ACC112 (cell line): ENCODE data around the gene RASGRP1.

ENCODE experiments used
- H2AFZ ChIP-seq: fragments of 200-600 bp; sonication (generic); one replicate; pipeline ENCODE4 v1.6.0; 2017; ENCODE audit warnings: antibody characterized with exemption, low read length; ENCODE audit not compliant: unreplicated experiment
- H3K27ac ChIP-seq: fragments of 200-600 bp; sonication (generic); 2 replicates; pipeline ENCODE4 v1.5.1; 2014; ENCODE audit warnings: low read depth, mild to moderate bottlenecking, antibody characterized with exemption, low read length, moderate library complexity
- H3K27me3 ChIP-seq: fragments of 200-600 bp; sonication (generic); 2 replicates; pipeline ENCODE4 v1.6.1; 2014; ENCODE audit warnings: mild to moderate bottlenecking, antibody characterized with exemption, low read length, moderate library complexity, mixed read lengths; ENCODE audit not compliant: insufficient read depth
- H3K36me3 ChIP-seq: fragments of 200-600 bp; sonication (generic); 2 replicates; pipeline ENCODE4 v1.6.1; 2016; ENCODE audit warnings: mild to moderate bottlenecking, antibody characterized with exemption, low read length, moderate library complexity, mixed read lengths; ENCODE audit not compliant: insufficient read depth
- H3K4me1 ChIP-seq: fragments of 200-600 bp; sonication (generic); one replicate; pipeline ENCODE4 v1.6.1; 2016; ENCODE audit warnings: low read length, mixed read lengths; ENCODE audit not compliant: insufficient read depth, unreplicated experiment, control insufficient read depth
- H3K4me3 ChIP-seq: fragments of 200-600 bp; sonication (generic); 2 replicates; pipeline ENCODE4 v1.5.1; 2014; ENCODE audit warnings: mild to moderate bottlenecking, low read depth, low read length
- H3K79me2 ChIP-seq: fragments of 200-600 bp; sonication (generic); one replicate; pipeline ENCODE4 v1.6.0; 2016; ENCODE audit warnings: low read length; ENCODE audit not compliant: control insufficient read depth, unreplicated experiment, insufficient read depth

Gene RASGRP1

DNA sequence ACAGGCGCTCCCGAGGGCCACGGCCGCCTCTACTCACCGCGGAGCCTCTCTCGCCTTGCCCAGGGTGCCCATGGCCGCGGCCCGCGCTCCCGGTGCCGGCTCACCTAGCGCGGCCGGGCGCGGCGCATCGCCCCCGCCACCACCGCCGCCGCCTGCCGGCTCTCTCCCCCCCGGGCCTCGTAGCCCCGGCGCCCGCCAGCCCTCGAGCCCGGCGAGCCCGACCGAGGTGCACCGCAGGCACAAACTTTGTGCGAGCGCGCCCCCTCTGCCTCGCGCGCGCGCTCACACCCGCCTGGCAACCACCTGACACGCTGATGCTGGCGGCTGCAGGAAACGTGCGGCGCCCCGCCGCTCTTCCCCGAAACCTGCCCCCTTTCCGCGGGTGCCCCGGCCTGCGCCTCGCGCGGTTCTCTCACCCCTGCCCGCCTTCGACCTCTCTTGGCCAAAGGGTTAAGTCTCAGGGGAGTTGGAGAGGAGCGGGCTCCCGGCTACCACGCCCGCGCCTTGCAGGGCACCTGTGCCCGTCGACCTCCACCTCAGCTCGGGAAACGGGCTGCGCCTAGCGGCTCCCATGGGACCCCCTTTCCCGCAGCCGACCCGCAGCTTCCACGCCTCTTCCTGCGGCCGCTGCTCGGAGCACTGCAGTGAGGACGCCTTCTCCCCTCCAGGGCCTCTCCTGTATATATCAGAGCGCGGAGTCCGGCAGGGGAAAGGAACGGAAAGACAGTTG, at the start of gene RASGRP1:
RASGRP1 (minus strand) TSS at position 258 of the 730 bp plus-strand sequence; CDS start at position 72, 186 bp downstream.
- Histone ChIP-seq H3K4me1 (no peaks in the 10 kb centered on the region), H3K4me3 (peak within 1 kb of the TSS; percentile 76), H3K36me3 (no peaks in the 10 kb centered on the region), H3K27ac (no peak within 1 kb of the TSS), H3K27me3 (peaks cover 64% of the 10 kb centered on the region), H3K79me2 (no peaks in the 10 kb centered on the region), H2AFZ (peak within 1 kb of the TSS; percentile 38)

DNA sequence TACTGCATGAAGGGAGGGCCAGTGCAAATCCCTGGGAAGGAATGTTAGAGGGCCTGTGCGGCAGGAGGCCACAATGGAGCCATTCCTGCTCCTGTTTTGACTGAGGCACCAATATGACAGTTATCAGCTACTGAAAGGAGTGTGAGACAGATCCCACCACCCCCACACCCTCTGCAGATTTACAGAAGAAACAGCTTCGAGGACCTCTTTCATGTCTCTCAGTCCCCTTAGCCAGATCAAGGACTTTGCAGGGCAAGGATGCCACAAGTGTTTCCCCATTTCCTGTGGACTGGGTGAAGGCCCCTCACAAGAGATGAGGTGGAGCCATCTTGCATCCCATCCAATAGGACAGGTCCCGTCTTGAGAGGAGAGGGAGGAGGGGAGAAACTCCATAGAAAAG, 48.5 kb upstream of the RASGRP1 start:
- no peak overlapping the region for H3K27ac ChIP-seq

DNA sequence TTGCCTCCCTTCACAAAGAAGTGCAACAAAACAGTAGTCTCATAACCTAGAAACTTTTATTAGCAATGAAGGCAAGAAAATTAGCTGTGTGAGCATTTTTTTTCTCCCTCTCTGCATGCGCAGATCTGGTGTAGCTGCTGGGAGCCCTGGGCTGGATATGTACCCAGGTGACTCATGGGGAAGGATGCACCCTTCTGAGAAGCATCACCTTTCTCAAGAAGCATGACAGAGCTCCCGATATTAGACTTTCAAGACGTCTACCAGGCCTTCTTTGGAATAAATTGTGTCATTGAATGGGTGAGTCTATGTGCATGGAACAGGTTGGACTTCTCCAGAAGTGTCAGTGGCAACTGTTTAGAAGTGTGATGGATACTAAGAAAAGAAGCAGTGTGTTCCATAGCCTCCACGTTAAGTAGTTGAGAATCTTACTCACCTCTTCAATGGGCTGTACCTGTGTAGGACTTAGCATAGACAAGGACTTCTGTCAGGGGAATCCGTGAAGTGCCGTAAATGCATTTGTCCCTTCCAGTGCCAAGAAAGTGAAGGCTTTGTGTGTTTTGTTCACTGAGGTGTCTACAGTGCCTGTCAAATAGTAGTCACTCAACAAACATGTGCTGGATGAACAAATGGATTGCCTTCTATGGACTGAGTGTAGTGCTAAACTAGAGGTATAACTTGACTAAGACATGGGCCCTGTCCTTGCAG, 47.7 kb upstream of the RASGRP1 start:
- Histone ChIP-seq H3K27me3 (peaks cover 71% of the 10 kb centered on the region), H3K27ac (no peak overlapping the region)

More for the DNA sequence above, 48.5 kb upstream of the RASGRP1 start:
- H3K4me1 ChIP-seq, result no peaks in the 10 kb centered on the region
- H2AFZ ChIP-seq, result no peak overlapping the region
- no peaks in the 10 kb centered on the region for H3K36me3 ChIP-seq
- H3K79me2 ChIP-seq, result no peaks in the 10 kb centered on the region
- H3K4me3 ChIP-seq, result no peak overlapping the region
- peaks cover 71% of the 10 kb centered on the region for H3K27me3 ChIP-seq

DNA sequence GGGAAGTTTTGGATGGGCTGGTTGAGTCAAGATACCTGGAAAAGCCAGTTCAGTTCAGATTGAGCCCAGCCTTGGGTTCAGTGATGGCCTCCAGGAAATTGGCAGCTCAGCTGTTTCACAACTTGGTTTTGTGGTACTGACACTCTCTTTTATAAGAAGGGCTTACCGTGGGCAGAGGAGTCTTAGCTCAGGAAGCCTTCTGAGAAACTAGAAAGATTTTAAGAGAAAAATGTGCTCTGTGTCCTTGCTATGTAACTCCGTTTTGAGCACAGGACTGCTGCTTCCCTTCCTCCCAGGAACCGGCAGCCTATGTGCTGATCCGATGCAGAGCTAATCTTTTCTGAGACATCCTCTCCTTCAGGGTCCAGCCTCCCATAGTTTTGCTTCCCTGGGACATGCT, 46.6 kb upstream of the RASGRP1 start:
- Histone ChIP-seq H3K27ac (no peak overlapping the region), H3K4me1 (no peaks in the 10 kb centered on the region), H3K4me3 (no peak overlapping the region), H3K79me2 (no peaks in the 10 kb centered on the region), H3K27me3 (peaks cover 76% of the 10 kb centered on the region), H3K36me3 (no peaks in the 10 kb centered on the region), H2AFZ (no peak overlapping the region)

More for the DNA sequence above, 47.7 kb upstream of the RASGRP1 start:
- no peak overlapping the region for H2AFZ ChIP-seq
- H3K36me3 ChIP-seq, result no peaks in the 10 kb centered on the region
- H3K4me3 ChIP-seq, result no peak overlapping the region
- H3K79me2 ChIP-seq, result no peaks in the 10 kb centered on the region
- H3K4me1 ChIP-seq, result no peaks in the 10 kb centered on the region

DNA sequence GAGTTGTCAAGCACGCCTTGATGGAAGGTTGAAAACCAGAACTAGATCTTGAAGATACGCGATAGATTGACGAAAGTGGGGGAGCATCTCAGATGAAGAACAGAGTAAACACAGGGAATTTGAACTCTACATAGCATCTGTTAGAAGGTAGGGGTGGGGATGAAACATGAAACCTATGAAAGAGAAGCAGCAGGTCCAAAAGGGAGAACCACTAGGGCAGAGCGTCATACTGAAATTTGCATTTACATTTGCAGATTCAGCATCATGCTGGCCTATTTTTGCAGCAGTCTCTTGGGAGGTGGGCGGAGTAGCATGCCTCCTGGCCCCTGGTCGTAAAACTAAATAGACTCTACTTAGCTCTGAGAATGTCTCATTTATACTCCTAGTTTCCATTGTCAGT, 46.1 kb upstream of the RASGRP1 start:
- Histone ChIP-seq H3K27me3 (peaks cover 76% of the 10 kb centered on the region), H3K79me2 (no peaks in the 10 kb centered on the region), H3K4me1 (no peaks in the 10 kb centered on the region), H3K4me3 (no peak overlapping the region), H3K36me3 (no peaks in the 10 kb centered on the region), H2AFZ (no peak overlapping the region), H3K27ac (no peak overlapping the region)

DNA sequence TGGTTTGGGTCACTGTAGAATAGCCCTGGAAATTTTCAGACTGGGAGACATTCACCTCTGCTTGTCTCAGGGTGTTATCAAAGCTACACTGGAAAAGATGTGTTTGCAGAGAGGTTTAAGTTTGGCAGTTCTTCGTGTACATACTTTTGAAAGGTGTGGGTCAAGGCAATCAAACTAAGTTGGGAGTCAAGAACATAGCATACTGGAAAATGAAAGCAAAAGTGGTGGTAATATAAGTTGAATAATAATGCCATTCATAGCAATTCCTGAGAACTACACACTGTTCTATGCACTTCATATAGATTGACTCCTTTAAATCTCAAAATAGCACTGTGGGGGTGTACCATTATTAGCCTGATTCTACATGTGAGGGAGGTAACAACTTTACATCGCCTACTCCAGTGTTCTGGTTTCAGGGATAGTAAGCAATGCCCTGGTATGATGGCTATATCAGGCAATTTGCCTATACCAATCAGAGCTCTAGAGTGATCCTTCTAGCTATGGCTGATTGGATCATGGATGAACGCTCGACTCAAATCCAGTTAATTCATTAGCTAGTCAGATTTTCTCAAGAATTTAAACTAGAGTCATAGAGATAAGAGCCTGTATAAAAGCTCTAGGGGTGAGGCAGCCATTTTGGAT, 44.6 kb upstream of the RASGRP1 start:
- H3K4me3 ChIP-seq, result 0 out of 2 replicates have a peak overlapping the region, but pooled peaks have one; percentile 18
- peak overlapping the region; percentile 30 for H2AFZ ChIP-seq
- no peaks in the 10 kb centered on the region for H3K36me3 ChIP-seq
- no peaks in the 10 kb centered on the region for H3K79me2 ChIP-seq
- no peak overlapping the region for H3K27ac ChIP-seq
- H3K27me3 ChIP-seq, result peaks cover 75% of the 10 kb centered on the region
- no peaks in the 10 kb centered on the region for H3K4me1 ChIP-seq

DNA sequence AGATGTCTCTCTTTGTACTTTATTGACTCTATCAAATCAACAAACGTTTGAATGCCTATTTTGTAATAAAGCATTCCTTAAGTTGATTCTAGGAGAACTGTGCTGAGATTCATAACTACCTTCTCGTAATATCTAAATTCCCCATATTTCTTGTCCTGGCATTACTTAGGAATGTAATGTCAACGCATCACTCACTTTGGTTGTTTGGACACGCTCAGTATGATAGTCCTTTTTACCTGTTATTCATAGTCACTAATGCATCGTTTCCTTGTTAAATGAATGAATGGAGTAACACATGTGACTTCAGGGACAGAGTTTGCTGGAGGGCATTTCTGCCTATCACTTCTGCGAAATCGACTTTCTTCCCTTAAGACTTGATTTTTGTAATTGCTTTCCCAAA, 44.1 kb upstream of the RASGRP1 start:
- Histone ChIP-seq H3K27ac (no peak overlapping the region), H3K4me3 (0 out of 2 replicates have a peak overlapping the region, but pooled peaks have one; percentile 18), H3K79me2 (no peaks in the 10 kb centered on the region), H2AFZ (no peak overlapping the region), H3K4me1 (no peaks in the 10 kb centered on the region), H3K27me3 (peaks cover 79% of the 10 kb centered on the region), H3K36me3 (no peaks in the 10 kb centered on the region)

DNA sequence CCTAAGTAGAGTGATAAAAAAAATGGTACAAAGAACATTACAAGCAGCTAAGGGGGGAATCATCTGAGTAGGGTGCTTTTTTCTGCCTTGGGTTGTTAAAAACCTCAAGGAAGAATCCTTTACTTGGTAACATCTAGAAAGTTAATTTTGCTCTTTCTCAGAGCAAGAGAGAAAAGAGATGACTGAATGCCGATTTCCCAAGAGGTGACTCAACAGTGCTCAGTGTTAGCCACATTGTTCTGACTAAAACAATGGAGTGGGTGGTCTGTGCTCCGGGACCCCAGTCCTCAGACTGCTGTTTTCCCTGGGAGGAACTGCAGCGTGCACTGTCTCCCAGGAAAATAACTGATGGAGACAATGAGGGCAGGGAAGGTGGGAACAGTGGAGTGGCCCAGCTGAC, 41.1 kb upstream of the RASGRP1 start:
- Histone ChIP-seq H2AFZ (no peak overlapping the region), H3K36me3 (no peaks in the 10 kb centered on the region), H3K27ac (no peak overlapping the region), H3K27me3 (peaks cover 63% of the 10 kb centered on the region), H3K4me3 (no peak overlapping the region), H3K79me2 (no peaks in the 10 kb centered on the region), H3K4me1 (no peaks in the 10 kb centered on the region)

DNA sequence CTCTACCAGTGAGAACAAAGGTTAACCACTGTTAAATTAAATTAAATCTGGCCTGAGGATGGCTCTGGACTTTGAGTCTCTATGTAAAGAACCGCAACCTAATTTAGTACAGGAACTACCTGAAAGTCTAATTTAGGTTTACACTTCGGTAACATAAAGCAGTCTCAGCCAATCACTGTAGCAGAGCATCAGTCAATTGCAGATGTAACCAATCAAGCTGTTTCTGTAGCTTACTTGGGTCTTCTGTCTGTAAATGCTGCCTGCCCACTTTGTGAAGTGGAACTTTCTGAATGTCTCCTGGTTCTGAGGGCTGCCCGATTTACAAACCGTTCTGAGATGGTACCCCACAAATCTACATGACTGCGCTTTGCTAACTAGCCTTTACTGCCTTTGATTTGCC, 39.1 kb upstream of the RASGRP1 start:
- Histone ChIP-seq H3K27me3 (peaks cover 56% of the 10 kb centered on the region), H3K36me3 (no peaks in the 10 kb centered on the region), H3K4me1 (no peaks in the 10 kb centered on the region), H2AFZ (no peak overlapping the region), H3K27ac (no peak overlapping the region), H3K4me3 (no peak overlapping the region), H3K79me2 (no peaks in the 10 kb centered on the region)

DNA sequence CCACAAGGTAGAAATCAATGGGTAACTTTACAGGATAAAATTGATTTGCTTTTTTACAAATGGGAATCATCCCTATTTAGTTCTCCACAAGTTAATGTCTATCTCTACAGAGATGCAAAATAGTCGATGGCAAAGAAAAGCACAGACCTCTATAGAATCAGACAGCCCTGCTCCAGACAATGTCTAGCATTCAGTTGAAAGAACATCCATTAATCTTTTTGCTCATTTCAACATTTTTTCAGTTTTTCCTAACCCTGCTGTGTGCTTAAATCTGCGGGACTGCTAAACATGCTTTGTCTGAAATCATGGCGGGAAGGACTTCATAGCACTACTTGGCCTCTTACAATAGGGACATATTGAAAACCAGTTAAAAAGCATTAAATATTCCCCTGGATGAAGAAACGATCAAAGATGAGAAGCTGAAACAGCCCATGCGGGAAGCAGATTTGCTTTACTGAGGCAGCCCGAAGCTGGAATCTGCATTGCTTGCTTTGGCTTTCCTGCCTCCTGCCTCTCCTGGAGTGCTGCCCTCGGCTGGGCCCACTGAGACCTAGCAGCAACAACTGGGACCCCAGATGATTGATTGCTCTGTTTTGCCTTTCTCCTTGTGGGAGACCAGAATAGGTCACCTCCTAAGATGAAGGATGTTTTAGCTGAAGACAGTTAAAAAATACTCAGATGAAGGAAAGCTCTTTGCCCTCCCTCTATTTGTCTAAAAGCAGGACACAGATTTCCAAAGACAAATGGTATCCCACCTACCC, 38.5 kb upstream of the RASGRP1 start:
- H3K4me3 ChIP-seq, result no peak overlapping the region
- peaks cover 56% of the 10 kb centered on the region for H3K27me3 ChIP-seq
- H2AFZ ChIP-seq, result no peak overlapping the region
- H3K27ac ChIP-seq, result no peak overlapping the region
- no peaks in the 10 kb centered on the region for H3K36me3 ChIP-seq
- H3K79me2 ChIP-seq, result no peaks in the 10 kb centered on the region
- H3K4me1 ChIP-seq, result no peaks in the 10 kb centered on the region
